HCT116 (cell line): ENCODE measurements around the gene APOL5. TPM values are rescaled to one million over a fixed set of nuclear protein-coding genes. Genes with fewer than 3 reads are reported as not detected.

ENCODE experiments used
- ATAC-seq: fragments of 200-7000 bp; cut with Tn5 transposase; 2 replicates; pipeline ENCODE4 v1.9.1; 2020; ENCODE audit warnings: mild to moderate bottlenecking, moderate library complexity
- BruUV-seq: library from RNA; stranded (reverse); fragments of 400-500 nt; replicated peaks from 2 replicates; lab custom pipeline; 2021; lab: Mats Ljungman, UMichigan
- CTCF ChIA-PET: fragments of 300-600 bp; sonication (Branson Sonifier 250); formaldehyde crosslinking; loops from one replicate; lab custom pipeline; 2021; ENCODE audit warnings: antibody characterized with exemption; lab: Charles Lee
- POLR2A ChIA-PET: fragments of 300-600, 350-600 bp; sonication (Branson Sonifier 250); formaldehyde crosslinking; loops from one replicate; lab custom pipeline; 2021; ENCODE audit warnings: antibody characterized with exemption; lab: Charles Lee
- RAD21 ChIA-PET, 2 experiments: fragments of 300-600 bp; sonication (Branson Sonifier 250); formaldehyde crosslinking; loops; one replicate each; lab custom pipeline; 2023; ENCODE audit warnings: low total read pairs in 2 of 2; ENCODE audit not compliant: uncharacterized antibody in 2 of 2, unreplicated experiment in 2 of 2, low non-redundant PET in 1 of 2; lab: Charles Lee
- DNase-seq: peaks from one replicate; pipeline ENCODE4 v3.0.0-alpha.2; 2010; ENCODE audit warnings: low read depth, low spot score
- H2AFZ ChIP-seq: fragments of 200-600 bp; shearing (Covaris generic), sonication (generic); 2 replicates; pipeline ENCODE4 v1.6.1; 2017; ENCODE audit warnings: low read depth, mixed run types, mixed read lengths, antibody characterized with exemption, low read length; ENCODE audit not compliant: poor library complexity, severe bottlenecking
- H3K27ac ChIP-seq: 2 replicates; pipeline ENCODE4 v1.5.1; 2012; ENCODE audit warnings: low read depth, low read length
- H3K27me3 ChIP-seq: fragments of 200-600 bp; sonication (generic); 2 replicates; pipeline ENCODE4 v1.6.1; 2016; ENCODE audit warnings: mixed run types, low read length, mixed read lengths; ENCODE audit not compliant: insufficient read depth
- H3K36me3 ChIP-seq, 2 experiments: fragments of 200-500 bp in 1 of 2; fragments of 200-600 bp in 1 of 2; sonication (Bioruptor generic) in 1 of 2; sonication (generic) in 1 of 2; 2 replicates each; pipeline versions ENCODE4 v1.5.1 to v1.6.1; 2014 to 2016; ENCODE audit warnings: low read length in 2 of 2, inconsistent platforms in 1 of 2, mixed read lengths in 1 of 2, mixed run types in 1 of 2; ENCODE audit not compliant: insufficient read depth in 2 of 2, control insufficient read depth in 1 of 2
- H3K4me1 ChIP-seq, 2 experiments: fragments of 200-600 bp in 1 of 2; sonication (generic) in 1 of 2; 2 replicates each; pipeline versions ENCODE4 v1.5.1 to v1.6.1; 2012 to 2017; ENCODE audit warnings: low read length in 2 of 2, inconsistent platforms in 1 of 2, mild to moderate bottlenecking in 1 of 2, mixed read lengths in 1 of 2, mixed run types in 1 of 2, moderate library complexity in 1 of 2; ENCODE audit not compliant: insufficient read depth in 2 of 2, control insufficient read depth in 1 of 2
- H3K4me2 ChIP-seq: fragments of 200-600 bp; sonication (generic); 2 replicates; pipeline ENCODE4 v1.6.1; 2017; ENCODE audit warnings: mixed run types, low read length, mixed read lengths
- H3K4me3 ChIP-seq, 2 experiments: fragments of 200-600 bp in 1 of 2; sonication (generic) in 1 of 2; replicated peaks in 1 of 2; 2 replicates each; pipeline ENCODE4 v1.5.1; 2011 to 2016; ENCODE audit warnings: low read length in 2 of 2, control low read depth in 1 of 2, low read depth in 1 of 2, mild to moderate bottlenecking in 1 of 2, mixed read lengths in 1 of 2, mixed run types in 1 of 2
- H3K79me2 ChIP-seq: fragments of 200-600 bp; sonication (generic); 2 replicates; pipeline ENCODE4 v1.6.1; 2017; ENCODE audit warnings: mild to moderate bottlenecking, mixed run types, low read length, moderate library complexity, mixed read lengths; ENCODE audit not compliant: insufficient read depth
- H3K9ac ChIP-seq: fragments of 200-600 bp; sonication (generic); 2 replicates; pipeline ENCODE4 v1.6.1; 2016; ENCODE audit warnings: low read length, mixed read lengths
- H3K9me2 ChIP-seq: fragments of 200-600 bp; sonication (generic), shearing (Covaris generic); 2 replicates; pipeline ENCODE4 v1.6.1; 2017; ENCODE audit warnings: mixed run types, mild to moderate bottlenecking, moderate library complexity; ENCODE audit not compliant: insufficient read depth
- H3K9me3 ChIP-seq, 2 experiments: fragments of 200-500 bp in 1 of 2; fragments of 200-600 bp in 1 of 2; sonication (Bioruptor generic) in 1 of 2; sonication (generic) in 1 of 2; 2 replicates each; pipeline ENCODE4 v1.6.1; 2014 to 2017; ENCODE audit warnings: low read length in 2 of 2, mixed read lengths in 2 of 2, inconsistent platforms in 1 of 2, low read depth in 1 of 2, mild to moderate bottlenecking in 1 of 2, mixed run types in 1 of 2, moderate library complexity in 1 of 2; ENCODE audit not compliant: control insufficient read depth in 1 of 2, insufficient read depth in 1 of 2
- H4K20me1 ChIP-seq: fragments of 200-600 bp; sonication (generic), shearing (Covaris generic); 2 replicates; pipeline ENCODE4 v1.6.1; 2017; ENCODE audit warnings: mixed run types, mild to moderate bottlenecking, moderate library complexity; ENCODE audit not compliant: insufficient read depth
- CBX3 ChIP-seq: IDR thresholded peaks from 2 replicates; pipeline ENCODE4 v1.6.1; 2012; ENCODE audit warnings: low read depth
- CEBPB ChIP-seq: IDR thresholded peaks from 2 replicates; pipeline ENCODE4 v1.6.1; 2012; ENCODE audit warnings: low read depth
- EGR1 ChIP-seq: IDR thresholded peaks from 2 replicates; pipeline ENCODE4 v1.6.1; 2012; ENCODE audit warnings: low read depth
- ELF1 ChIP-seq: IDR thresholded peaks from 2 replicates; pipeline ENCODE4 v1.6.1; 2012; ENCODE audit warnings: low read depth, borderline replicate concordance
- EZH2 ChIP-seq: fragments of 200-600 bp; sonication (generic); IDR thresholded peaks from 2 replicates; pipeline ENCODE4 v1.6.1; 2017; ENCODE audit warnings: antibody characterized with exemption, mixed run types
- EZH2phosphoT487 ChIP-seq: fragments of 200-600 bp; IDR thresholded peaks from 2 replicates; pipeline ENCODE4 v1.6.1; 2018; ENCODE audit warnings: antibody characterized with exemption, borderline replicate concordance
- FOSL1 ChIP-seq: IDR thresholded peaks from 2 replicates; pipeline ENCODE4 v1.6.1; 2012; ENCODE audit warnings: low read depth
- JUND ChIP-seq: IDR thresholded peaks from 2 replicates; pipeline ENCODE4 v1.6.1; 2012
- MAX ChIP-seq: IDR thresholded peaks from 2 replicates; pipeline ENCODE4 v1.6.1; 2012
- POLR2A ChIP-seq: IDR thresholded peaks from 2 replicates; pipeline ENCODE4 v1.7.0; 2011; ENCODE audit warnings: borderline replicate concordance; ENCODE audit not compliant: insufficient read depth, insufficient read length; ENCODE audit errors: extremely low read depth
- RAD21 ChIP-seq: IDR thresholded peaks from 2 replicates; pipeline ENCODE4 v1.6.1; 2012; ENCODE audit warnings: low read depth, mild to moderate bottlenecking
- SIN3A ChIP-seq: IDR thresholded peaks from 2 replicates; pipeline ENCODE4 v1.6.1; 2012; ENCODE audit warnings: low read depth
- SP1 ChIP-seq: IDR thresholded peaks from 2 replicates; pipeline ENCODE4 v1.6.1; 2012; ENCODE audit warnings: low read depth
- SRF ChIP-seq: IDR thresholded peaks from 2 replicates; pipeline ENCODE4 v1.6.1; 2012; ENCODE audit warnings: low read depth
- ZBTB33 ChIP-seq: IDR thresholded peaks from 2 replicates; pipeline ENCODE4 v1.6.1; 2011; ENCODE audit warnings: mild to moderate bottlenecking, low read length, moderate library complexity; ENCODE audit not compliant: insufficient replicate concordance; ENCODE audit errors: extremely low read depth
- ZFX ChIP-seq: fragments of 450-650 bp; IDR thresholded peaks from 2 replicates; pipeline ENCODE4 v1.6.1; 2017
- ZNF274 ChIP-seq: fragments of 200-500 bp; sonication (Bioruptor generic); IDR thresholded peaks from 2 replicates; pipeline ENCODE4 v1.6.1; 2014; ENCODE audit warnings: mild to moderate bottlenecking, low read depth, low read length, inconsistent platforms
- intact Hi-C: fragments of 100-400 bp; cut with micrococcal nuclease; formaldehyde crosslinking; loops from 2 replicates; pipeline ENCODE4 v1.10.0; 2022
- total RNA-seq: library from RNA; stranded (reverse); gene quantifications from one replicate; pipeline ENCODE4 v1.2.1, GENCODE V29; 2021; ENCODE audit not compliant: unreplicated experiment

The APOL5 gene
- total RNA-seq, 1 experiment from 2014 or later, result not detected

DNA sequence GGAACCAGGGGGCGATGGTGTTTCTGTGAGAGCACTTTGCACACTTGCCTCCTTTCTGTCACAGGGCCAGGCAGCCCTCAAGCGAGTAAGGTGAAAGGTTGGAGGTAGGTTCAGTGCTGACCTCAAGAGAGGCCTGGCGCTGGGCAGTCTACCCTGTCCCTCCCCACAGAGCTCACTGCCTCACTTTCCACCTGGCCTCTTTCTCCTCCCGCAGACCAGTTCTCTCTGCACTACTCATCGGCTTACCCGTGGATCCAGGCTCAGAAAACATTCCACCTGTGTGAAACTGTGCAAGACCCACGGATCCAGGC, 16.8 kb downstream of the APOL5 start:
- Histone ChIP-seq H3K27me3 (no peaks in the 10 kb centered on the region), H4K20me1 (no peaks in the 10 kb centered on the region), H3K4me1 (no peaks in the 10 kb centered on the region), H3K9me2 (no peaks in the 10 kb centered on the region), H3K4me3 (no peak overlapping the region), H3K9me3 (no peaks in the 10 kb centered on the region), H2AFZ (no peak overlapping the region), H3K4me2 (no peak overlapping the region), H3K9ac (no peak overlapping the region), H3K36me3 (no peaks in the 10 kb centered on the region), H3K79me2 (no peaks in the 10 kb centered on the region), H3K27ac (no peak overlapping the region)
- ChIA-PET CTCF (no interaction called here), POLR2A (no interaction called here), RAD21 (no interaction called here)
- DNase-seq (no peak), ATAC-seq (no peak)
- TF ChIP-seq SP1 (no peak), SIN3A (no peak), EGR1 (no peak), POLR2A (no peak), ELF1 (no peak), CEBPB (no peak), EZH2phosphoT487 (no peak), EZH2 (no peak), ZBTB33 (no peak), SRF (no peak), CBX3 (no peak), RAD21 (no peak), ZFX (no peak), ZNF274 (no peak), MAX (no peak), JUND (no peak), FOSL1 (no peak)
- no TSS peak for BruUV-seq
- intact Hi-C loops, result no loop called here
